ENCODE data around the gene EDA.

The EDA gene

GRCh38 chrX:70016513-70016912, 400.6 kb downstream of the EDA start:
- no peaks in the 10 kb centered on the region for H4K20me1 ChIP-seq (ENCODE audit: insufficient read depth, low read length)
- no peak overlapping the region for H3K9ac ChIP-seq (ENCODE audit: low read length)
- H2AFZ ChIP-seq (ENCODE audit: low read length): no peak overlapping the region
- no peaks in the 10 kb centered on the region for H3K4me1 ChIP-seq (ENCODE audit: low read length)
- no peaks in the 10 kb centered on the region for H3K27me3 ChIP-seq (replicated peaks; ENCODE audit: insufficient read depth, low read length)
- no peaks in the 10 kb centered on the region for H3K9me2 ChIP-seq (replicated peaks; ENCODE audit: insufficient read depth, low read length)
- H3K79me2 ChIP-seq (ENCODE audit: low read length): no peaks in the 10 kb centered on the region
- no peaks in the 10 kb centered on the region for H3K36me3 ChIP-seq (replicated peaks; ENCODE audit: insufficient read depth, low read length)
- TF ChIP-seq EZH2 (optimal IDR thresholded peaks at IDR 0.05; ENCODE audit: low read depth, low read length): no peak
- TF ChIP-seq CTCF (IDR thresholded peaks at IDR 0.05; ENCODE audit: low read length): no peak
- TF ChIP-seq EZH2phosphoT487 (IDR thresholded peaks at IDR 0.05; ENCODE audit: low read length): no peak
- H3K9me3 ChIP-seq (replicated peaks; ENCODE audit: insufficient read depth, low read length): no peaks in the 10 kb centered on the region
- H3K4me2 ChIP-seq (ENCODE audit: low read depth, low read length): no peak overlapping the region
- H3F3A ChIP-seq (ENCODE audit: insufficient read depth, low read length): no peaks in the 10 kb centered on the region
- no peak overlapping the region for H3K27ac ChIP-seq (ENCODE audit: low read length)
- no peak overlapping the region for H3K4me3 ChIP-seq (ENCODE audit: low read length)
- DNase-seq: no peak

GRCh38 chrX:70022616-70023015, 406.7 kb downstream of the EDA start:
- Histone ChIP-seq H2AFZ (ENCODE audit: low read length) (no peak overlapping the region), H3K9me2 (replicated peaks; ENCODE audit: insufficient read depth, low read length) (no peaks in the 10 kb centered on the region), H3K36me3 (replicated peaks; ENCODE audit: insufficient read depth, low read length) (no peaks in the 10 kb centered on the region), H3K9me3 (replicated peaks; ENCODE audit: insufficient read depth, low read length) (no peaks in the 10 kb centered on the region), H3K27ac (ENCODE audit: low read length) (no peak overlapping the region), H4K20me1 (ENCODE audit: insufficient read depth, low read length) (no peaks in the 10 kb centered on the region), H3K79me2 (ENCODE audit: low read length) (no peaks in the 10 kb centered on the region), H3F3A (ENCODE audit: insufficient read depth, low read length) (no peaks in the 10 kb centered on the region; the same call in 1 of the 2 replicates), H3K4me2 (ENCODE audit: low read depth, low read length) (no peak overlapping the region), H3K9ac (ENCODE audit: low read length) (no peak overlapping the region), H3K4me1 (ENCODE audit: low read length) (no peaks in the 10 kb centered on the region), H3K4me3 (ENCODE audit: low read length) (no peak overlapping the region), H3K27me3 (replicated peaks; ENCODE audit: insufficient read depth, low read length) (no peaks in the 10 kb centered on the region)
- no peak for DNase-seq
- no peak for TF ChIP-seq EZH2 (optimal IDR thresholded peaks at IDR 0.05; ENCODE audit: low read depth, low read length)
- no peak for TF ChIP-seq EZH2phosphoT487 (IDR thresholded peaks at IDR 0.05; ENCODE audit: low read length)
- no peak for TF ChIP-seq CTCF (IDR thresholded peaks at IDR 0.05; ENCODE audit: low read length)

GRCh38 chrX:70025464-70025863, 409.6 kb downstream of the EDA start:
- Histone ChIP-seq H3K4me1 (ENCODE audit: low read length) (no peaks in the 10 kb centered on the region), H3K79me2 (ENCODE audit: low read length) (no peaks in the 10 kb centered on the region), H3K9ac (ENCODE audit: low read length) (no peak overlapping the region), H3K27ac (ENCODE audit: low read length) (no peak overlapping the region), H2AFZ (ENCODE audit: low read length) (no peak overlapping the region), H3K9me2 (replicated peaks; ENCODE audit: insufficient read depth, low read length) (no peaks in the 10 kb centered on the region), H3K36me3 (replicated peaks; ENCODE audit: insufficient read depth, low read length) (no peaks in the 10 kb centered on the region), H4K20me1 (ENCODE audit: insufficient read depth, low read length) (no peaks in the 10 kb centered on the region), H3K4me2 (ENCODE audit: low read depth, low read length) (no peak overlapping the region), H3K9me3 (replicated peaks; ENCODE audit: insufficient read depth, low read length) (no peaks in the 10 kb centered on the region), H3K4me3 (ENCODE audit: low read length) (no peak overlapping the region), H3F3A (ENCODE audit: insufficient read depth, low read length) (no peaks in the 10 kb centered on the region; the same call in 1 of the 2 replicates), H3K27me3 (replicated peaks; ENCODE audit: insufficient read depth, low read length) (no peaks in the 10 kb centered on the region)
- TF ChIP-seq EZH2phosphoT487 (IDR thresholded peaks at IDR 0.05; ENCODE audit: low read length) (no peak), CTCF (IDR thresholded peaks at IDR 0.05; ENCODE audit: low read length) (no peak), EZH2 (optimal IDR thresholded peaks at IDR 0.05; ENCODE audit: low read depth, low read length) (no peak)
- no peak for DNase-seq
